ENCODE measurements around the gene CP. TPM values are rescaled to one million over a fixed set of nuclear protein-coding genes. Genes with fewer than 3 reads are reported as not detected.

Gene CP
- total and polyA plus RNA-seq, 2 of the 13 experiments (the other 11 are each of a cell fraction or from before 2014, with no cell fraction given) = 42.6 to 789 TPM

DNA sequence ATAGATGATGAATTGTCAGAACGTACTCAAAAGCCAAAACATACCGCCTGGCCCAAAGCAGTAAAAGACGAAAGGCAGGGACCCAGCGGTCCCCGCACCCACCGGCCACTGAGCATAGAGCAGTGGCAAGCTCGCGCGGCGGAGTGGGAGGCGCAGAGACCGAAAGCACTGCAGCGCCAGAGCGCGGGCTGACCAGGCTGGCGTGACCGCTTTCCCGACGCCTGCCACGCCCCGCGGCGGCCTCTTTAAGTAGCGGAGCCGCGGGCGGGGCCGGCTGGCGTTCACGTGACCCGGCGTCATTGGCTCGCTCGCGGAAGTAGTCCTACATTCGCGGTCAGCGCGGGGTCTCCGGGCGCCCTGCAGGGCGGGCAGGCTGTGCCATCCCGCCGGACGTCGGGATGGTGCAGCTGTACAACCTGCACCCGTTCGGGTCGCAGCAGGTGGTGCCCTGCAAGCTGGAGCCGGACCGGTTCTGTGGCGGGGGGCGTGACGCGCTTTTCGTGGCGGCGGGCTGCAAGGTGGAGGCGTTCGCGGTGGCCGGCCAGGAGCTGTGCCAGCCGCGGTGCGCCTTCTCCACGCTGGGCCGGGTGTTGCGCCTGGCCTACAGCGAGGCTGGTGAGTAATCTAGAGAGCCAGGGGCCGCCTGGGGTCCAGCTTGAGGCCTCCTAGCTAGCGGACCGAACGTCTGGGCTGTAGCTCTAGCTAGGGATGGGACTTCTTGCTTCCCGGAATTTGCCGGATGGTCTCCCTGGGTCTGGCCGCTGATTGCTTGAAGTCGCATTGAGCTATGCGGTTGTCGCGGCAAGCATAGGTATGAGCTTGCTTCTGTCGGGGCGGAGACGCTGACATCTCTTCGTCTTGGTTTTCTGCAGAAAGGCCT lies 92.1 kb downstream of the CP start, which contains the start of gene HPS3 (continued):
- TF ChIP-seq, protein P1, sequence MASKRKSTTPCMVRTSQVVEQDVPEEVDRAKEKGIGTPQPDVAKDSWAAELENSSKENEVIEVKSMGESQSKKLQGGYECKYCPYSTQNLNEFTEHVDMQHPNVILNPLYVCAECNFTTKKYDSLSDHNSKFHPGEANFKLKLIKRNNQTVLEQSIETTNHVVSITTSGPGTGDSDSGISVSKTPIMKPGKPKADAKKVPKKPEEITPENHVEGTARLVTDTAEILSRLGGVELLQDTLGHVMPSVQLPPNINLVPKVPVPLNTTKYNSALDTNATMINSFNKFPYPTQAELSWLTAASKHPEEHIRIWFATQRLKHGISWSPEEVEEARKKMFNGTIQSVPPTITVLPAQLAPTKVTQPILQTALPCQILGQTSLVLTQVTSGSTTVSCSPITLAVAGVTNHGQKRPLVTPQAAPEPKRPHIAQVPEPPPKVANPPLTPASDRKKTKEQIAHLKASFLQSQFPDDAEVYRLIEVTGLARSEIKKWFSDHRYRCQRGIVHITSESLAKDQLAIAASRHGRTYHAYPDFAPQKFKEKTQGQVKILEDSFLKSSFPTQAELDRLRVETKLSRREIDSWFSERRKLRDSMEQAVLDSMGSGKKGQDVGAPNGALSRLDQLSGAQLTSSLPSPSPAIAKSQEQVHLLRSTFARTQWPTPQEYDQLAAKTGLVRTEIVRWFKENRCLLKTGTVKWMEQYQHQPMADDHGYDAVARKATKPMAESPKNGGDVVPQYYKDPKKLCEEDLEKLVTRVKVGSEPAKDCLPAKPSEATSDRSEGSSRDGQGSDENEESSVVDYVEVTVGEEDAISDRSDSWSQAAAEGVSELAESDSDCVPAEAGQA (IDR thresholded peaks at IDR 0.05; ENCODE audit: low read depth) = no peak
- TF ChIP-seq, protein P1 (CRISPR knock-in tag; IDR thresholded peaks at IDR 0.05; ENCODE audit: borderline replicate concordance) = no peak
- TF ChIP-seq ZNF569 (CRISPR knock-in tag; IDR thresholded peaks at IDR 0.05; ENCODE audit: borderline replicate concordance) (no peak), YEATS4 (CRISPR knock-in tag; IDR thresholded peaks at IDR 0.05; ENCODE audit: borderline replicate concordance) (peak; percentile 85), ZNF589 (CRISPR knock-in tag; conservative IDR thresholded peaks at IDR 0.05) (0 out of 2 replicates have a peak, but pooled peaks have one; percentile 48), TOPORS (CRISPR knock-in tag; IDR thresholded peaks at IDR 0.05) (no peak), ZNF20 (CRISPR knock-in tag; IDR thresholded peaks at IDR 0.05) (peak; percentile 52; the same call in 1 of the 2 replicates), HDAC2 (CRISPR knock-in tag; IDR thresholded peaks at IDR 0.05) (peak; percentile 42; the same call in 1 of the 2 replicates), PHB2 (IDR thresholded peaks at IDR 0.05; ENCODE audit: partially characterized antibody) (no peak), ZNF670 (CRISPR knock-in tag; IDR thresholded peaks at IDR 0.05; ENCODE audit: borderline replicate concordance) (peak; percentile 47; the same call in 1 of the 2 replicates), CAMTA2 (CRISPR knock-in tag; IDR thresholded peaks at IDR 0.05; ENCODE audit: borderline replicate concordance) (peak; percentile 65), ZNF850 (CRISPR knock-in tag; conservative IDR thresholded peaks at IDR 0.05) (no peak), DR1 (CRISPR knock-in tag; IDR thresholded peaks at IDR 0.05) (peak; percentile 97), CBX2 (IDR thresholded peaks at IDR 0.05; ENCODE audit: low read depth, low read length) (no peak), CBX2 (CRISPR knock-in tag; IDR thresholded peaks at IDR 0.05; ENCODE audit: low read depth) (0 out of 2 replicates have a peak, but pooled peaks have one; percentile 34), ZNF543 (CRISPR knock-in tag; IDR thresholded peaks at IDR 0.05) (no peak), TP53 (CRISPR knock-in tag; conservative IDR thresholded peaks at IDR 0.05) (peak; percentile 49; the same call in 1 of the 2 replicates), ZNF383 (CRISPR knock-in tag; IDR thresholded peaks at IDR 0.05; ENCODE audit: borderline replicate concordance) (no peak), FOXK1 (CRISPR knock-in tag; IDR thresholded peaks at IDR 0.05; ENCODE audit: borderline replicate concordance, low read depth) (no peak)
- TF ChIP-seq, protein P2, sequence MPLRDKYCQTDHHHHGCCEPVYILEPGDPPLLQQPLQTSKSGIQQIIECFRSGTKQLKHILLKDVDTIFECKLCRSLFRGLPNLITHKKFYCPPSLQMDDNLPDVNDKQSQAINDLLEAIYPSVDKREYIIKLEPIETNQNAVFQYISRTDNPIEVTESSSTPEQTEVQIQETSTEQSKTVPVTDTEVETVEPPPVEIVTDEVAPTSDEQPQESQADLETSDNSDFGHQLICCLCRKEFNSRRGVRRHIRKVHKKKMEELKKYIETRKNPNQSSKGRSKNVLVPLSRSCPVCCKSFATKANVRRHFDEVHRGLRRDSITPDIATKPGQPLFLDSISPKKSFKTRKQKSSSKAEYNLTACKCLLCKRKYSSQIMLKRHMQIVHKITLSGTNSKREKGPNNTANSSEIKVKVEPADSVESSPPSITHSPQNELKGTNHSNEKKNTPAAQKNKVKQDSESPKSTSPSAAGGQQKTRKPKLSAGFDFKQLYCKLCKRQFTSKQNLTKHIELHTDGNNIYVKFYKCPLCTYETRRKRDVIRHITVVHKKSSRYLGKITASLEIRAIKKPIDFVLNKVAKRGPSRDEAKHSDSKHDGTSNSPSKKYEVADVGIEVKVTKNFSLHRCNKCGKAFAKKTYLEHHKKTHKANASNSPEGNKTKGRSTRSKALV (CRISPR knock-in tag; IDR thresholded peaks at IDR 0.05) = peak; percentile 87; the same call in 1 of the 2 replicates

All from HepG2 (cell line).